Type B pancreatic cell (in vitro differentiated cells): ENCODE data around the gene TENM4. TPM values are rescaled to one million over a fixed set of nuclear protein-coding genes. Genes with fewer than 3 reads are reported as not detected.

Source experiments
- DNase-seq: peaks from one replicate; pipeline ENCODE4 v3.0.0; 2021; ENCODE audit warnings: mixed read lengths; ENCODE audit not compliant: unreplicated experiment; ENCODE audit errors: extremely low spot score
- H3K27ac Mint-ChIP-seq: 2 replicates; pipeline ENCODE4 v1.8.0; 2021; ENCODE audit warnings: mild to moderate bottlenecking, mixed read lengths
- H3K27me3 Mint-ChIP-seq: 2 replicates; pipeline ENCODE4 v1.8.0; 2021; ENCODE audit warnings: mixed read lengths
- H3K36me3 Mint-ChIP-seq: 2 replicates; pipeline ENCODE4 v1.8.0; 2021; ENCODE audit warnings: mixed read lengths
- H3K4me1 Mint-ChIP-seq: one replicate; pipeline ENCODE4 v1.8.0; 2021; ENCODE audit warnings: mixed read lengths; ENCODE audit not compliant: unreplicated experiment
- H3K4me3 Mint-ChIP-seq: 2 replicates; pipeline ENCODE4 v1.8.0; 2021; ENCODE audit warnings: mild to moderate bottlenecking, mixed read lengths
- H3K9me3 Mint-ChIP-seq: 2 replicates; pipeline ENCODE4 v1.8.0; 2021; ENCODE audit warnings: mixed read lengths
- total RNA-seq: library from RNA; stranded (reverse); gene quantifications from 2 replicates; pipeline ENCODE4 v1.2.1, GENCODE V29; 2021; ENCODE audit warnings: low replicate concordance
- TF ChIP-seq, protein P1 (sequence below): fragments of 200-600 bp; sonication (generic); conservative IDR thresholded peaks from 2 replicates; pipeline ENCODE4 v1.5.0; 2021; ENCODE audit warnings: antibody characterized with exemption, mild to moderate bottlenecking

Gene TENM4
- total RNA-seq, 1 donor from 2014 or later: 156 TPM

DNA sequence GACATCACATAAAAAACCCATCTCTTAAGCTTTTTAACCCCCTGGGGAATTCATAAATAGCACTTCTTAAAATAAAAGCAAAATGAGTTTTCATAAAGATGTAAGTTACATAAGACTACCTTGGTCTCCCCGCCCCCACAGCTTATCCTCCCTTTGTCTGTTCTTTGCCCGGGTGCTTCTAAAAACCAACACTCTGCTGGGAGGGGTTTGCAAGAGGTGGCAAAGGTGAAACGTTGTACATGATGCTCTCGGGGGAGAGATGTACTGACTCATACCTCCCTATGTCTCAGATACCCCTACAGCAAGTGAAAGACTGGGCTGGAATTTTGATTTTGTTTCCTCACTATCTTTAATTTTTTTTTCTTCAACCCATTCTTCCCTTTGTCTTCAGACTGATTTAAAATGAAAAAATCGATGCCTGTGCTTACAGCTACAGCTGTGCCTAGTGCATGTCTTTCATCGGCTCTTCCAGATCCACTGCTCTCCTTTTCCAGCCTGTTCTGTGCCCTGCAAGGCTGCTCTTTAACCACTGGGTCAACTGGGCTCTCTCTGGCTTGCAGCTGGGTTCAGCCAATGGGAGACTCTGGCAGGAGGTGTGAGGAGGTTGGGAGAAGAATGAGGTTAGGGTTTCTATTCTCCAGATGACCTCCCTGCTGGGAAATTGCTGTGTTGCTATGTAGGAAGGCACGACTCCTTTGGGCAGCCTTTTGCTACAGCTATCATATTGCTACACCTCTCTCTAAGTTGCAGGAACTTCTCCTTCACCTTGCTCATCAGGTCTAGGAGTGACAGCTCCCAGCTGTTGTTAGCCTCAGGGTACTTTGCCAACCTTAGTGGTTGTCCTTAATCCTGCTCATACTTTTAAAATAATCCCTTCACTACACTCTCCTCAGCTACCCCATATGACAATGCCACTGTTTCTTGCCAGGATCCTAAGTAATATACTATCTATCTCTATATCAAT is 266.5 kb downstream of the TENM4 start:
- DNase-seq: no peak
- H3K27me3 Mint-ChIP-seq: no peaks in the 10 kb centered on the region
- no peaks in the 10 kb centered on the region for H3K9me3 Mint-ChIP-seq
- no peaks in the 10 kb centered on the region for H3K36me3 Mint-ChIP-seq
- TF ChIP-seq, protein P1, sequence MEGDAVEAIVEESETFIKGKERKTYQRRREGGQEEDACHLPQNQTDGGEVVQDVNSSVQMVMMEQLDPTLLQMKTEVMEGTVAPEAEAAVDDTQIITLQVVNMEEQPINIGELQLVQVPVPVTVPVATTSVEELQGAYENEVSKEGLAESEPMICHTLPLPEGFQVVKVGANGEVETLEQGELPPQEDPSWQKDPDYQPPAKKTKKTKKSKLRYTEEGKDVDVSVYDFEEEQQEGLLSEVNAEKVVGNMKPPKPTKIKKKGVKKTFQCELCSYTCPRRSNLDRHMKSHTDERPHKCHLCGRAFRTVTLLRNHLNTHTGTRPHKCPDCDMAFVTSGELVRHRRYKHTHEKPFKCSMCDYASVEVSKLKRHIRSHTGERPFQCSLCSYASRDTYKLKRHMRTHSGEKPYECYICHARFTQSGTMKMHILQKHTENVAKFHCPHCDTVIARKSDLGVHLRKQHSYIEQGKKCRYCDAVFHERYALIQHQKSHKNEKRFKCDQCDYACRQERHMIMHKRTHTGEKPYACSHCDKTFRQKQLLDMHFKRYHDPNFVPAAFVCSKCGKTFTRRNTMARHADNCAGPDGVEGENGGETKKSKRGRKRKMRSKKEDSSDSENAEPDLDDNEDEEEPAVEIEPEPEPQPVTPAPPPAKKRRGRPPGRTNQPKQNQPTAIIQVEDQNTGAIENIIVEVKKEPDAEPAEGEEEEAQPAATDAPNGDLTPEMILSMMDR: no peak
- H3K4me1 Mint-ChIP-seq: peaks cover 26% of the 10 kb centered on the region
- H3K27ac Mint-ChIP-seq: peak overlapping the region; percentile 33
- H3K4me3 Mint-ChIP-seq: no peak overlapping the region

DNA sequence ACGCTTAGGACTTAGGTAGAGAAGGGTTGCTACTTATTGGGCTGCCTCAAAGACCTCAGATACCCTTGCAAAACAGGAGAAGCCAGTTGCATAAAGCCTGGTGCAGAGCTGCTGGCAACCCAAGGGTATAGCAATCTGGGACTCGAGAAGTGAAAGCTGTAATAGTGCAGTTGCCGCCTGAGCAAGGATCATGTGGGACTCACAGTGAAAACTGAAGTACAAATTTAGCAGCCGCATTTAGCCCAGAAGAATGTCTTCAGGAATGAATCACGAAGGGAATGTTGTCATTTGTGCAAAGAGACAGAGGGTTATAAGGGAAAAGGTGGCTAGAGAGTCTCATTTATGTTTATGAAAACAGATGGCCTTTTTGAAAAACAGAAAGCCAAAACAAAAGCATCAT is 267.2 kb downstream of the TENM4 start:
- Mint-ChIP-seq H3K4me1 (peaks cover 28% of the 10 kb centered on the region), H3K27ac (no peak overlapping the region), H3K27me3 (no peaks in the 10 kb centered on the region), H3K4me3 (no peak overlapping the region), H3K9me3 (no peaks in the 10 kb centered on the region), H3K36me3 (no peaks in the 10 kb centered on the region)
- TF ChIP-seq, protein P1: no peak
- DNase-seq: no peak

DNA sequence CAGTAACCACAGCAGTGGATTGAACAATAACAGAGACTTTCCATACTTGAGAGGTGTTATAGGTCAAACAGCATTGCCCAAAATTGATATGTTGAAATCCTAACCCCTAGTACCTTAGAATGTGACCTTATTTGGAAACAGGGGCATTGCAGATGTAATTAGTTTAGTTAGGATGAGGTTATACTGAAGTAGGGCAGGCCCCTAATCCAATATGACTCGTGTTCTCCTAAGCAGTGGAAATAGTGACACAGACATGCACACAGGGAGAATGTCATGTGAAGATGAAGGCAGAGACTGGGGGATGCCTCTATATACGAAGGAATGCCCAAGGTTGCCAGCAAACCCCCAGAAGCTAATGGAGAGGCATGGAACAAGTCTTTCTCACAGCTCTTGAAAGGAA is 270.5 kb downstream of the TENM4 start:
- peaks cover 6% of the 10 kb centered on the region for H3K9me3 Mint-ChIP-seq
- no peaks in the 10 kb centered on the region for H3K27me3 Mint-ChIP-seq
- H3K36me3 Mint-ChIP-seq: peaks cover 6% of the 10 kb centered on the region

DNA sequence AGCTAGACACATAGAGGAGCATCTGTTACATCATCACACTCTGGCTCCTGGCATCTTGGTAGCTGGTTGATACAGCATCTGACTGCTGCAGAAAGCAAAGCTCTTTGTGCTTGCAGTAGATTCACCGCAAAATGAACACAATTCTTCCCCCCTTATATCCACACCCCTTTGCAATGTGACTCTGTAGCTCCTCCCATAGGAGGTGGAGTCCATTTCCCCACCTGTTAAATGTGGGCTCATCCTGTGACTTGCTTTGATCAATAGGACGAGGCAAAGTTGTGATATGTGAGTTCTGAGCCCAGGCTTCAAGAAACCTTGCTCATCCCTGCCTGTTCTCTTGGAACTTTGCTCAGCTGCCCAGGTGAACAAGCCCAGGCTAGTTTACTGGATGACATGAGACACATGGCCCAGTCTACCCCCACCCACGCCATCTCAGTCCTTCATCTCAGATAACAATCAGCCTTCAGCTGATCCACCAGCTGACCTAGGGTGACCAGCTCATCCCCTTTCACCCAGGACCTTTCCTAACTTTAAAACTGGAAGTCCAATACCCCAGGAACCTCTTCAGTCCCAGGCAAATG is 272.2 kb downstream of the TENM4 start:
- peaks cover 27% of the 10 kb centered on the region for H3K4me1 Mint-ChIP-seq
- peaks cover 6% of the 10 kb centered on the region for H3K9me3 Mint-ChIP-seq
- TF ChIP-seq, protein P1: no peak
- no peak overlapping the region for H3K27ac Mint-ChIP-seq
- DNase-seq: no peak
- peaks cover 10% of the 10 kb centered on the region for H3K36me3 Mint-ChIP-seq
- no peaks in the 10 kb centered on the region for H3K27me3 Mint-ChIP-seq
- no peak overlapping the region for H3K4me3 Mint-ChIP-seq

More for the DNA sequence above, 270.5 kb downstream of the TENM4 start:
- H3K27ac Mint-ChIP-seq: no peak overlapping the region
- H3K4me3 Mint-ChIP-seq: no peak overlapping the region
- TF ChIP-seq, protein P1: no peak
- peaks cover 40% of the 10 kb centered on the region for H3K4me1 Mint-ChIP-seq
- no peak for DNase-seq

DNA sequence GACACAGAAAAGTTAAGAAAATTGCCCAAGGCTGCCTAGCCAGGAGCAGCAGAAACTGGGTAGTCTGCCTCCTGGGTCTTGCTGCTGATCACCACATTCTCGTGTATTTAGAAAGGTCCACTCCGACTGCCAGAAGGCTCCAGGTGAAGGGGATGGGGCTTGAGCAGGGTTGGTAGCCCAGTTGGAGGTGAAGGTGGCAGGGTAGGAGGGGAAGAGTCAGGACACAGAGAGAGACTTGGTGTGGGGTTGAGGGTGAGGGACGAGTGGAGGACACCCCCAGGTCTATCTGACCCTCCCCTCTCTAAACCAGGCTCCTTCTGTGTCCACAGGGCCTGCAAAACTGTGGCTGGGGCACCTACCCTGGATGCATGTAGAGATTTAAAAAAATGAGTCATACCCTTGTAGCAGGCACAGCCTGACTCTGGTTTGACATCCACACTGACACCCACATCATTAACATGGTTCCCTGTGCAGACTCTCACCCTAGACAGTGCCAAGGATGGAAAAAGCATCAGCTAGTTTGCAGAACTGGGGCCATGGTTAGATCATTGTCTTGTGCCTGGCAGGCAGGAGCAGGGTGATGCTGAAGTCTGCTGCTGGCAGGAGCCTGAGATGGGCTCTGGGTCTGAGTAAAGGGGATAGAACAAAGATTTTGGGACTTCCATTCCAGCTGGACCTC is 273.2 kb downstream of the TENM4 start:
- TF ChIP-seq, protein P1: no peak
- Mint-ChIP-seq H3K36me3 (peaks cover 10% of the 10 kb centered on the region), H3K27ac (peak overlapping the region; percentile 41), H3K9me3 (peaks cover 6% of the 10 kb centered on the region), H3K4me3 (no peak overlapping the region), H3K4me1 (peaks cover 18% of the 10 kb centered on the region), H3K27me3 (no peaks in the 10 kb centered on the region)
- DNase-seq: no peak
